HG02981 (cell line): Measurements from ENCODE around the gene OR1I1.
"Not testable (repeated sequence)": the region's sequence is repeated elsewhere in the genome, so short reads cannot be mapped to it uniquely, and the experiment has no call there.

Experiments
- ATAC-seq: cut with Tn5 transposase; IDR thresholded peaks from one replicate; pipeline ENCODE4 v1.9.1; 2021; ENCODE audit warnings: mild to moderate bottlenecking, moderate library complexity; ENCODE audit not compliant: unreplicated experiment

The OR1I1 gene

GRCh38 chr19:15081911-15082310, at the start of gene OR1I1:
Gene OR1I1 (plus strand): TSS chr19:15082211. CDS start chr19:15087066, 4,855 bp downstream.
- no peak for ATAC-seq

GRCh38 chr19:15035795-15036311, 46.2 kb upstream of the OR1I1 start:
- ATAC-seq = no peak

GRCh38 chr19:15037586-15037985, 44.4 kb upstream of the OR1I1 start:
- no peak for ATAC-seq

- ATAC-seq = no peak
Measured at GRCh38 chr19:15038294-15038693, 43.7 kb upstream of the OR1I1 start.

GRCh38 chr19:15042003-15042402, 40.0 kb upstream of the OR1I1 start:
- ATAC-seq = no peak

GRCh38 chr19:15042826-15043225, 39.2 kb upstream of the OR1I1 start:
- ATAC-seq = no peak

- no peak for ATAC-seq
Measured at GRCh38 chr19:15045506-15045905, 36.5 kb upstream of the OR1I1 start.

- ATAC-seq = no peak
Measured at GRCh38 chr19:15047680-15048079, 34.3 kb upstream of the OR1I1 start.

GRCh38 chr19:15048128-15048527, 33.9 kb upstream of the OR1I1 start:
- no peak for ATAC-seq

- ATAC-seq = no peak
Measured at GRCh38 chr19:15048885-15049541, 33.0 kb upstream of the OR1I1 start, which contains the start of gene CASP14. Gene CASP14 (plus strand): TSS chr19:15049480. CDS start chr19:15052252, 2,772 bp downstream.

GRCh38 chr19:15050639-15051038, 31.4 kb upstream of the OR1I1 start:
- ATAC-seq = no peak

GRCh38 chr19:15062036-15062435, 20.0 kb upstream of the OR1I1 start:
- ATAC-seq = no peak

GRCh38 chr19:15070386-15070785, 11.6 kb upstream of the OR1I1 start:
- ATAC-seq = not testable (repeated sequence)

- ATAC-seq = no peak
Measured at GRCh38 chr19:15072930-15073647, 8.9 kb upstream of the OR1I1 start.

GRCh38 chr19:15074371-15074770, 7.6 kb upstream of the OR1I1 start:
- no peak for ATAC-seq

GRCh38 chr19:15075806-15076205, 6.2 kb upstream of the OR1I1 start:
- no peak for ATAC-seq

GRCh38 chr19:15080002-15080401, 2.0 kb upstream of the OR1I1 start:
- ATAC-seq = not testable (repeated sequence)

GRCh38 chr19:15087182-15087581, 5.2 kb downstream of the OR1I1 start:
- no peak for ATAC-seq

GRCh38 chr19:15091918-15092753, 10.1 kb downstream of the OR1I1 start:
- no peak for ATAC-seq

GRCh38 chr19:15093001-15093400, 11.0 kb downstream of the OR1I1 start:
- no peak for ATAC-seq

- no peak for ATAC-seq
Measured at GRCh38 chr19:15096223-15096622, 14.2 kb downstream of the OR1I1 start.
